ENCODE data around the gene MCRS1. TPM values are rescaled to one million over a fixed set of nuclear protein-coding genes. Genes with fewer than 3 reads are reported as not detected.

MCRS1 gene
- total RNA-seq, 4 donors from 2014 or later, result 56.7 to 111 (median 69.2) TPM

DNA sequence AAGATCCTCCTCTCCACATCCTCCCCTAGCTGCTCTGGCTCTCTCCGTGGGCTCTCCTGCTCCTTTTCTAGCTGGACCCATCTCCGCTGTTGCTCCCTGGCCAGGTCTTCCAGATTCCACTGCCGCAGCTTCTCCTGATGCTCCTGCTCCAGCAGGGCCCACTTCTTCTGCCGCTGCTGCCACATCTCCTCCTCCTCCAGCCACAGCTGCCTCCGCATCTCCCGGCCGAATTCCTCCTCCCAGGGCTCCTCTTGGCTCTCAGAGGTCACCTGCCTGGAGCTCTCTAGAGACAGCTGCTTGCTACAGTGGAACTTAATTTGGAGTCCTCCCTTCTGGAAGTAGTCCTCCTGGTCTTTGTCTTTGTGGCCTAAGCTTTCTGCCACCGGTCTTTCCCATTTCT is 32.0 kb upstream of the MCRS1 start:
- TF ChIP-seq, protein P1, sequence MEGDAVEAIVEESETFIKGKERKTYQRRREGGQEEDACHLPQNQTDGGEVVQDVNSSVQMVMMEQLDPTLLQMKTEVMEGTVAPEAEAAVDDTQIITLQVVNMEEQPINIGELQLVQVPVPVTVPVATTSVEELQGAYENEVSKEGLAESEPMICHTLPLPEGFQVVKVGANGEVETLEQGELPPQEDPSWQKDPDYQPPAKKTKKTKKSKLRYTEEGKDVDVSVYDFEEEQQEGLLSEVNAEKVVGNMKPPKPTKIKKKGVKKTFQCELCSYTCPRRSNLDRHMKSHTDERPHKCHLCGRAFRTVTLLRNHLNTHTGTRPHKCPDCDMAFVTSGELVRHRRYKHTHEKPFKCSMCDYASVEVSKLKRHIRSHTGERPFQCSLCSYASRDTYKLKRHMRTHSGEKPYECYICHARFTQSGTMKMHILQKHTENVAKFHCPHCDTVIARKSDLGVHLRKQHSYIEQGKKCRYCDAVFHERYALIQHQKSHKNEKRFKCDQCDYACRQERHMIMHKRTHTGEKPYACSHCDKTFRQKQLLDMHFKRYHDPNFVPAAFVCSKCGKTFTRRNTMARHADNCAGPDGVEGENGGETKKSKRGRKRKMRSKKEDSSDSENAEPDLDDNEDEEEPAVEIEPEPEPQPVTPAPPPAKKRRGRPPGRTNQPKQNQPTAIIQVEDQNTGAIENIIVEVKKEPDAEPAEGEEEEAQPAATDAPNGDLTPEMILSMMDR (IDR thresholded peaks at IDR 0.05), result no peak
- TF ChIP-seq POLR2A (IDR thresholded peaks at IDR 0.05), result no peak
- Histone ChIP-seq H3K9me3 (no peaks in the 10 kb centered on the region), H3K27ac (no peak overlapping the region), H3K36me3 (no peaks in the 10 kb centered on the region), H3K4me3 (replicated peaks in 1 of 3) (no peak overlapping the region), H3K27me3 (no peaks in the 10 kb centered on the region), H3K4me1 (no peaks in the 10 kb centered on the region)
- WGBS, 2 donors, result 95 to 99% methylated on average over 8 of the region's 8 CpGs
- DNase-seq, result no peak
- intact Hi-C loops (cut with DNase I), result no loop called here

DNA sequence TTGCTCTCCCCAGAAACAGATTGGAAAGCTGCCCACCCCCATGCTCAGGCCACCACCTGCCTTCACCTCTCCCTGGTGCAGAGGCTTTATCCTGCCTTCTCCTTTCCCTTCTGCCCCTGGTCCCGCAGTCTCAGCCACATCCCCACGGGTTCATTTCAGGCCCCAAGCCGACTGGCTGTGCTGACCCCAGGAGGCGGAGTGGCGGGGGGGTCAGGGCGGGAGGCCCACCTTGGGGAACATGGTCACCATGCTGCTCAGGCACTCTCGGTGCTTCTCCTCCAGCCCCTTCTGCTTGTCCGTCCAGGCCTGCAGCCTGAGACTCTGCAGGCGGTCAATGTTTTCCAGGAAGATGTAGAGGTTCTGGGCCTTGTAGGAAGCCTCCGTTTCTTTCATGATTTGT is 30.6 kb upstream of the MCRS1 start:
- Histone ChIP-seq H3K36me3 (no peaks in the 10 kb centered on the region), H3K27me3 (no peaks in the 10 kb centered on the region), H3K4me3 (replicated peaks in 1 of 3) (no peak overlapping the region), H3K9me3 (no peaks in the 10 kb centered on the region), H3K27ac (no peak overlapping the region), H3K4me1 (no peaks in the 10 kb centered on the region)
- WGBS, 2 donors, result 84 to 87% methylated on average over 10 of the region's 10 CpGs
- TF ChIP-seq, protein P1 (IDR thresholded peaks at IDR 0.05), result no peak
- DNase-seq, result no peak
- intact Hi-C loops (cut with DNase I), result no loop called here

DNA sequence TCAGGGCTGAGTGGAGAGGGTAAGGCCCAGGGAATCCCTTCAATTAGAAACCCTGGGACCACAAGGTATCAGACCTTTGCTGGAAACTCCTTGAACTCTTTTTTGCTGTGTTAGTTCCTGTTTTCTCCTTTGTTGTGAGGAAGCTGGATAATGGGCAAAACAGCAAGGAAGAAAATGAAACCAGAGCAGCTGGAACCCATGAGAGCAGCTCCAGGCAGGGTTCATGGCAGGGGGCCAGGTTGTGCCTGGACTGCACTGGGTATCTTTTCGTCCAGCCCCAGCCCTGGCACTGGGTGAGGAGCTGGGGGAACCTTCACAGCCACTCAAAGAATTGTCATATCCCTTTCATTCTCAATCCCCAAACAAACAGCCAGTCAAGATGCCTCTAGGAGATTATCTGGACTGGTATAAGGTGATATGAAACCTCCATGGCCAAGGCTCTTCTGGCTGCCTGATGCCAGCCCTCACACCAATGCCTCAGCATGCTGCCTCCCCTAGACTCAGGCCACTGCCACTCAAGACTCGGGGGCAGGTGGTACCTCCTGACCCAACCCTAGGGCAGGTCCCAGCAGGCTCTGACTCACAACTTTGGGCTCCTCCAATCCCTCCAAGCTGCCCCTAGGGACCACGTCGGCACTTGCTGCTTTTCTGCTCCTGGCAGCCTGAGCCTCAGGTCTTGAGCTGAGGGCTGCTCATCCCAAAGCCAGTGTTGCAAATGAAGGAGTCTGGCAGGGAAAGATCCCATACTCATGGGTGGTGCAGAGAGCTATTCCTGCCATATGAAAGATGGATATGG is 21.0 kb upstream of the MCRS1 start:
- Histone ChIP-seq H3K4me1 (no peaks in the 10 kb centered on the region), H3K36me3 (peaks cover 0 to 3% of the 10 kb centered on the region in 2 donors), H3K27ac (no peak overlapping the region), H3K4me3 (replicated peaks in 1 of 3) (no peak overlapping the region), H3K27me3 (no peaks in the 10 kb centered on the region), H3K9me3 (no peaks in the 10 kb centered on the region)
- 69 to 77% methylated on average over 4 of the region's 4 CpGs for WGBS, 2 donors
- TF ChIP-seq, protein P1 (IDR thresholded peaks at IDR 0.05), result no peak
- TF ChIP-seq POLR2A (IDR thresholded peaks at IDR 0.05), result no peak
- DNase-seq, result no peak
- intact Hi-C loops (cut with DNase I), result no loop called here

DNA sequence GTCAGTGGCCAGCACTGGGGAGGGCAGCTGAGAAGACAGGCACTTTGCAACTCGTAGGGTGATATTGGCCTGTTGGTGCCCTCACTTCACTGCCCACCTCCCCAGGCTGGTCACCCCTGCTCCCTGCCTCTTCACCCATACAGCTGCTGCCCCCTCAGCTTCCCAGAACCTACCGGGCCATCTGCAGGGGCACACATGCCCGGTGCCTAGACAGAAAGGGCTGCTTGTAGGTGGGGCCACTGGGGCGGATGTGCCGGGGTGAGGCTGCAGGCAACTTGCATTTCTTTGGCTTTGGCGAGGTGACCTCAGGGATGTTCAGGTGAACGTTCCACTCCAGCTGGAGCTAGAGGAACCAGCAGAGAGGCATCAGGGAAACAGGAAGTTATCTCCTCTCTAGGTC is 20.3 kb upstream of the MCRS1 start:
- H3K36me3 ChIP-seq, result peaks cover 0 to 3% of the 10 kb centered on the region in 2 donors
- no peak overlapping the region for H3K4me3 ChIP-seq (replicated peaks in 1 of 3)
- TF ChIP-seq, protein P1 (IDR thresholded peaks at IDR 0.05), result no peak
- no peak for TF ChIP-seq POLR2A (IDR thresholded peaks at IDR 0.05)
- intact Hi-C loops (cut with DNase I), result no loop called here
- no peak for DNase-seq
- peaks cover under 1 to 2% of the 10 kb centered on the region in 2 donors for H3K4me1 ChIP-seq
- WGBS, 2 donors, result 81 to 92% methylated on average over 6 to 7 of the region's 7 CpGs
- no peaks in the 10 kb centered on the region for H3K27me3 ChIP-seq
- no peak overlapping the region for H3K27ac ChIP-seq
- no peaks in the 10 kb centered on the region for H3K9me3 ChIP-seq

DNA sequence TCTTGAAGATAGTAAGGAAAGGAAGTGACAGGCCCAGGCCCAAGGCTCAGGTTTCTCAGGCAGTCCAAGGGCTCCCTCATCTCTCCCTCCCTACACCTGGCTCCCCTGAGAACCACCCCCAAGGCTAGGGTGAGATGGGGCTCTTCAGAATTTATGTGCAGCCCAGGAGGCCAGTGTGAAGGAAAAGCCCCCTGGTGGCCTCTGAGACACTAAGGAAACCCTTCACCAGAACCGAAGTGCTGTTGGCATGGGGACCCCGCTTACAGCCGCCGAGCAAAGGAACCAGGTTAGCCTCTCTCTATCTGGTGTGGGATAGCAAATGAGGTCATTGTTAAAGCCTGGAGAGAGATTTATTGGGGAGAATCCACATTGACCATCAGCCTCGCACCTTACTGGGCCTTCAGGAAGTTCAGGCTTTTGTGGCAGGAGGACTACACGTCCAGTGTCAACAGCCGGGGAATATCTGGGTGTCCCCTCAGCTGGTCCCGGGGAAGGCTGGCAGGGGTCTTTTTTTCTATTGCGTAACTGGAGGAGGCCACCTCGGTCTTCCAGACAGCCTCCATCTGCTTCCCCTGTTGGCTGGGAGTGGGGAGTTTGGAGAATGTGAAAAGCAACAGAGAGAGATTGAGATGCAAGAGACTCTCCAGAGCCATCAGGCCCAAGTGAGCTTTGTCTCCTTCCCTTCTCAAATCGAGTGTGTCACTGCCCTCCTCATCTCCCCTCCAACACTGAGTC is 19.4 kb upstream of the MCRS1 start:
- H3K36me3 ChIP-seq, result peaks cover 0 to 3% of the 10 kb centered on the region in 2 donors
- no peak for TF ChIP-seq POLR2A (IDR thresholded peaks at IDR 0.05)
- TF ChIP-seq, protein P1 (IDR thresholded peaks at IDR 0.05), result no peak
- intact Hi-C loops (cut with DNase I), result no loop called here
- peaks cover 9 to 10% of the 10 kb centered on the region in 2 donors for H3K4me1 ChIP-seq
- no peak overlapping the region for H3K4me3 ChIP-seq (replicated peaks in 1 of 3)
- H3K27me3 ChIP-seq, result no peaks in the 10 kb centered on the region
- no peaks in the 10 kb centered on the region for H3K9me3 ChIP-seq
- H3K27ac ChIP-seq, result no peak overlapping the region
- 81 to 84% methylated on average over 11 of the region's 11 CpGs for WGBS, 2 donors
- DNase-seq, result no peak

Measured in thyroid gland (tissue), 4 donors.